Left renal pelvis (tissue), 4 donors: Measurements from ENCODE around the gene FNIP2. TPM values are rescaled to one million over a fixed set of nuclear protein-coding genes. Genes with fewer than 3 reads are reported as not detected.
A peak's percentile ranks its signal among the peaks of the same experiment; 100 is the strongest.
"Not testable (repeated sequence)": the region's sequence is repeated elsewhere in the genome, so short reads cannot be mapped to it uniquely, and the experiment has no call there.

ENCODE experiments used
- DNase-seq, 4 donors: peaks; one replicate each; pipeline ENCODE4 v3.0.0-alpha.2; 2013; ENCODE audit warnings: low read depth in 4 of 4, low spot score in 3 of 4
- polyA plus RNA-seq, 4 donors: library from polyadenylated mRNA; unstranded; fragments of 120-200 nt; gene quantifications; one replicate each; pipeline ENCODE4 v1.2.1, GENCODE V29; 2013; ENCODE audit not compliant: insufficient read length in 4 of 4

Gene FNIP2
- polyA plus RNA-seq, 4 donors = 29.6 to 52.9 (median 46.2) TPM

- no peak for DNase-seq
Observed at GRCh38 chr4:158811704-158812103, 42.9 kb downstream of the FNIP2 start.

GRCh38 chr4:158812133-158812532 lies 43.3 kb downstream of the FNIP2 start:
- DNase-seq = no peak

- DNase-seq = no peak
Observed at GRCh38 chr4:158812543-158812942, 43.7 kb downstream of the FNIP2 start.

- DNase-seq = no peak
Observed at GRCh38 chr4:158813113-158813512, 44.3 kb downstream of the FNIP2 start.

- DNase-seq = no peak
Observed at GRCh38 chr4:158814207-158814606, 45.4 kb downstream of the FNIP2 start.

GRCh38 chr4:158814636-158815330 lies 46.0 kb downstream of the FNIP2 start:
- no peak for DNase-seq

GRCh38 chr4:158816955-158817354 lies 48.1 kb downstream of the FNIP2 start:
- DNase-seq = no peak

- DNase-seq = no peak
Observed at GRCh38 chr4:158817562-158818296, 48.9 kb downstream of the FNIP2 start.

GRCh38 chr4:158818560-158819140 lies 49.8 kb downstream of the FNIP2 start:
- DNase-seq = no peak

GRCh38 chr4:158819942-158820786 lies 51.3 kb downstream of the FNIP2 start:
- DNase-seq = no peak

GRCh38 chr4:158821228-158821971 lies 52.6 kb downstream of the FNIP2 start:
- no peak for DNase-seq

GRCh38 chr4:158822348-158822747 lies 53.5 kb downstream of the FNIP2 start:
- DNase-seq = no peak

- DNase-seq = no peak
Observed at GRCh38 chr4:158823461-158823873, 54.6 kb downstream of the FNIP2 start.

- no peak for DNase-seq
Observed at GRCh38 chr4:158824425-158825274, 55.8 kb downstream of the FNIP2 start.

- no peak for DNase-seq
Observed at GRCh38 chr4:158825433-158826036, 56.7 kb downstream of the FNIP2 start.

GRCh38 chr4:158826057-158826456 lies 57.2 kb downstream of the FNIP2 start:
- no peak for DNase-seq

- DNase-seq = peak in 2 of 4 donors; percentile 69 to 70
Observed at GRCh38 chr4:158826882-158827281, 58.1 kb downstream of the FNIP2 start.

- no peak for DNase-seq
Observed at GRCh38 chr4:158827543-158827981, 58.7 kb downstream of the FNIP2 start.

- DNase-seq = not testable (repeated sequence)
Observed at GRCh38 chr4:158828151-158828550, 59.3 kb downstream of the FNIP2 start.
